ENCODE measurements around the gene DAB2IP. TPM values are rescaled to one million over a fixed set of nuclear protein-coding genes. Genes with fewer than 3 reads are reported as not detected.

The DAB2IP gene
- total RNA-seq, 1 donor from 2014 or later = 0.75 TPM

DNA sequence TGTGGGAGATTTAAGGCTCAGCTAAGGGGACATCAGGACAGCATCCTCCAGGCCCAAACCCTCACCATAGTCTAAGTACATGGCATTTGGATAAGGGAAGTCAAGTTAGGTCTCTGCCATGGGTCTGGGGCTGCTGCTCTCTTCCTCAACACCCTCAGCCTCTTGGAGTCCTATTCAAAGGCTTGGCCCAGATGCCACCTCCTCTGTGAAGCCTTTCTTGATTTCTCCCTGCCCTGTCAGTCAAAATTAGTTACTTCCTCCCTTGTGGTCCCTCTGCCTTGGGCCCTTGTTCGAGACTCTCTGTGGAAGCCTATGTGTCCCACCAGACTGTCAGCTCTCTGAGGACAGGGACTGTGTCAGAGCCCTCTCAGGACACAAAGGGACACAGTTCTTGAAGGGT lies 17.7 kb upstream of the DAB2IP start:
- Mint-ChIP-seq H3K4me1 (peaks cover 4% of the 10 kb centered on the region), H3K27me3 (peaks cover 27% of the 10 kb centered on the region), H3K27ac (no peak overlapping the region), H3K9me3 (no peaks in the 10 kb centered on the region), H3K4me3 (no peak overlapping the region), H3K36me3 (ENCODE audit: low read depth) (no peaks in the 10 kb centered on the region)
- CTCF ChIA-PET = no interaction called here
- TF ChIP-seq, protein P1, sequence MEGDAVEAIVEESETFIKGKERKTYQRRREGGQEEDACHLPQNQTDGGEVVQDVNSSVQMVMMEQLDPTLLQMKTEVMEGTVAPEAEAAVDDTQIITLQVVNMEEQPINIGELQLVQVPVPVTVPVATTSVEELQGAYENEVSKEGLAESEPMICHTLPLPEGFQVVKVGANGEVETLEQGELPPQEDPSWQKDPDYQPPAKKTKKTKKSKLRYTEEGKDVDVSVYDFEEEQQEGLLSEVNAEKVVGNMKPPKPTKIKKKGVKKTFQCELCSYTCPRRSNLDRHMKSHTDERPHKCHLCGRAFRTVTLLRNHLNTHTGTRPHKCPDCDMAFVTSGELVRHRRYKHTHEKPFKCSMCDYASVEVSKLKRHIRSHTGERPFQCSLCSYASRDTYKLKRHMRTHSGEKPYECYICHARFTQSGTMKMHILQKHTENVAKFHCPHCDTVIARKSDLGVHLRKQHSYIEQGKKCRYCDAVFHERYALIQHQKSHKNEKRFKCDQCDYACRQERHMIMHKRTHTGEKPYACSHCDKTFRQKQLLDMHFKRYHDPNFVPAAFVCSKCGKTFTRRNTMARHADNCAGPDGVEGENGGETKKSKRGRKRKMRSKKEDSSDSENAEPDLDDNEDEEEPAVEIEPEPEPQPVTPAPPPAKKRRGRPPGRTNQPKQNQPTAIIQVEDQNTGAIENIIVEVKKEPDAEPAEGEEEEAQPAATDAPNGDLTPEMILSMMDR (IDR thresholded peaks at IDR 0.05) = no peak
- intact Hi-C loops (cut with micrococcal nuclease) = no loop called here
- ATAC-seq (ENCODE audit: low read depth) = no peak
- no peak for DNase-seq
- POLR2A ChIA-PET = no interaction called here

DNA sequence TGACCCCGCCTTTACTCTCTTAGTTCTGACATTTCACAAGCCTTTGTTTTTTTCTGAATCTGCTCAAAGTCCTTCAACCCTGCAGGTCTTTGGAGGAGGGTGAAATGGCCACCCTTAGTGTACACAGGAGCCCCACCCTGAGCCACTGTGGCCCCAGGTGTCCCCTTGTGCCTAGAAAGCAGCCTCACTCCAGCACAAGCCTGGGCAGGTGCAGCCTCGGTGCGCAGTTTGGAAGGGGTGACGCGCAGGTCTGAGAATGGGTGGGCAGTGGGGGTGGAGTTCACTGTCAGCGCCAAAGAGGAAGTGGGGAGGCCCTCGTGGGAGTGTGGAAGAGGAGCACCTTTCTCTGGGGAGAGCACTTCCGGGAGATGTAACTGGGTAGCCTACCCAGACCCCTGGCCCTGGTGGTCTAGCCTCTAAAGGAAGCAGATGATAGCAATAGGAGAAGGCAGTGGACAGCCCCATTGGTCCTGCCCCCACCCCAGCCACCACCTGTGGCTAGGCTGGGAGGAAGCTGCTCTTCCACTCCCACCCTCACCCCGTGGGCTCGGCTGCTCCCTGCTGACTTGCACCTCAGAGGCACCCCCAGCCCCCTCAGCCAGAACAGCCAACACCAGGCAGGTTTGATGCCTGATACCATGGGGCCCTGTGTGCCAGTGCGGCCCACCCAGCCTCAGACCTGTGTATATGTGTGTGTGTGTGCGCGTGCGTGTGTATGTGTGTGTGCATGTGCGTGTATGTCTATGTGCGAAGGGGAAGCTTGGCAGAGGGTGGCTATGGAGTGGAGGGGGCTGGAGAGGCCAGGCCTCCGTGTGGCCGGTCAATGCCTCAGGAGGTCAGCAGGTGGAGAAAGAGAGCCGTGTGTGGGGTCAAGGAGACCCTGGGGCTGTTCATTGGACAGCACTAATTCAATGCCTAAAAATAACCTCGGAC lies 16.8 kb upstream of the DAB2IP start:
- Mint-ChIP-seq H3K36me3 (ENCODE audit: low read depth) (no peaks in the 10 kb centered on the region), H3K4me3 (no peak overlapping the region), H3K27ac (no peak overlapping the region), H3K27me3 (peaks cover 20% of the 10 kb centered on the region), H3K4me1 (peaks cover 4% of the 10 kb centered on the region), H3K9me3 (no peaks in the 10 kb centered on the region)
- no peak for ATAC-seq (ENCODE audit: low read depth)
- ChIA-PET CTCF (no interaction called here), POLR2A (no interaction called here)
- TF ChIP-seq, protein P1 (IDR thresholded peaks at IDR 0.05) = no peak
- intact Hi-C loops (cut with micrococcal nuclease) = loop anchor here (1.0 kb wide), 1 partner anchor 358 kb away; no protein-coding TSS in a partner anchor
- no peak for DNase-seq

DNA sequence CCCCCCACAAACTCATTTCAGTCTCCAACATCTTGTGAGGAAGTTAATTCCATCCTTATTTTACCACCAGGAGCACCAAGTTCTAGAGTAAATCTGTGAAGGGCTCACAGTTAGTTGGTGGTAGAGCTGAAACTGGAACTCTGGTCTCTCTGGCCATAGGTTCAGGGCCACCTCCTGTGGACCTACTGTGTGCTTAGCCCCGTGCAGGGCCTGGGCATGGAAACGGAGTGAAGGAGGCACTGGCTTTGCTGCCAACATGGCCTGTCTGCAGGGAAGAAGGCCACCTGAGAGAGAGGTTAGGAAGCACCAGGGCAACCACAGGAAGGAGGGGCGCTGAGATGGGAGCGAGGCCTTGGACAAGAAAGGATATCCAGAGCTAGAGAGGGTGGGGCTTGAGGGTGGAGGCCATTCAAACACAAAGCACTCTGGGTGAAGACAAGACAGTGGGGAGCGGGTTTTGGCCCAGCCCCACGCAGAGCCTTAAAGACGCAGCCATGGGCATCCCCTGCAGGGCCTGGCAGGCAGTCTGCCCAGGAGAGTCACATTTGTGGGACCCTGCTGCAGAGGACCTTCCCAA lies 16.0 kb upstream of the DAB2IP start:
- H3K27ac Mint-ChIP-seq = no peak overlapping the region
- intact Hi-C loops (cut with micrococcal nuclease) = loop anchor here (1.0 kb wide), 1 partner anchor 357 kb away; no protein-coding TSS in a partner anchor

DNA sequence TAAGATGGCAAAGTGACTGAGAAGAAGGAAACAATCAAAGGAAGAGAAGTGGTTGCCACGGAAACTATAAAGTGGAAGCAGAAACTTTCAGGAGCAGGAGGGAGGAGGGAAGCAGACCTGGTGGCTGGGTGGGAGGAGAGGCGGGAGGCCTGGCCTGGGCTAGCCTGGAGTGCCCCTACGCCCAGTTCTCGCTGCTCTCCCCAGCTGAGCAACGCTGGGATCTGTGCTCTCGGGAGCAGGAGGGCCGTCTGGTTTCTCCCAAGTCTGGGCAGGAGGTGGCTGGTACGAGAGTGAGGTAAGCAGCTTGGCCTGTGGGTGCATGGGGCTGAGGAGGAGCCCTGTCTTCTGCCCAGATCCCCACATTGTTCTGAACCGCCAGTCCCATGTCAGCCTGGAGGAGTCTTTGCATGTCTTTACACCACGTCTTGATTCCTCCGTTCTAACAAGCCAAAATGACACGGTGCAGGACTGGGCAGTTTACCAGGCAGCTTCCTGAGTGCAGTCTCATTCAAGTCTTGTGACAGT lies 15.0 kb upstream of the DAB2IP start:
- no peaks in the 10 kb centered on the region for H3K36me3 Mint-ChIP-seq (ENCODE audit: low read depth)
- H3K27ac Mint-ChIP-seq = no peak overlapping the region
- TF ChIP-seq, protein P1 (IDR thresholded peaks at IDR 0.05) = no peak
- no peak overlapping the region for H3K4me3 Mint-ChIP-seq
- H3K4me1 Mint-ChIP-seq = peaks cover 4% of the 10 kb centered on the region
- DNase-seq (no peak), ATAC-seq (ENCODE audit: low read depth) (no peak)
- ChIA-PET CTCF (no interaction called here), POLR2A (no interaction called here)
- H3K9me3 Mint-ChIP-seq = no peaks in the 10 kb centered on the region
- H3K27me3 Mint-ChIP-seq = peaks cover 17% of the 10 kb centered on the region
- intact Hi-C loops (cut with micrococcal nuclease) = no loop called here

More for the DNA sequence above, 16.0 kb upstream of the DAB2IP start:
- Mint-ChIP-seq H3K36me3 (ENCODE audit: low read depth) (no peaks in the 10 kb centered on the region), H3K27me3 (peaks cover 20% of the 10 kb centered on the region), H3K9me3 (no peaks in the 10 kb centered on the region), H3K4me3 (no peak overlapping the region), H3K4me1 (peaks cover 4% of the 10 kb centered on the region)
- ChIA-PET POLR2A (no interaction called here), CTCF (no interaction called here)
- TF ChIP-seq, protein P1 (IDR thresholded peaks at IDR 0.05) = no peak
- ATAC-seq (ENCODE audit: low read depth) = no peak
- no peak for DNase-seq
